Activated CD8-positive, alpha-beta T cell treated with anti-CD3 and anti-CD28 coated beads, Interleukin-2, amount 10 ng/mL, durations not matched to agents 7 days and 5 days (primary cell): ENCODE measurements around the gene ACP7. TPM values are rescaled to one million over a fixed set of nuclear protein-coding genes. Genes with fewer than 3 reads are reported as not detected.

Source experiments
- ATAC-seq: fragments of 150-1000 bp; cut with Tn5 transposase; one replicate; pipeline ENCODE4 v1.10.0; 2021; ENCODE audit warnings: moderate library complexity
- CTCF ChIA-PET: fragments of 350-600 bp; sonication (Branson Sonifier 250); formaldehyde crosslinking; loops from one replicate; lab custom pipeline; 2021; ENCODE audit warnings: antibody characterized with exemption; lab: Charles Lee
- POLR2A ChIA-PET: fragments of 350-600 bp; sonication (Branson Sonifier 250); formaldehyde crosslinking; loops from one replicate; lab custom pipeline; 2021; ENCODE audit warnings: antibody characterized with exemption; lab: Charles Lee
- DNase-seq: peaks from one replicate; pipeline ENCODE4 v3.0.0-alpha.2; 2020
- H3K27ac Mint-ChIP-seq: one replicate; pipeline ENCODE4 v1.8.0; 2021; ENCODE audit warnings: mild to moderate bottlenecking, mixed read lengths
- H3K27me3 Mint-ChIP-seq: one replicate; pipeline ENCODE4 v1.8.0; 2021; ENCODE audit warnings: low read depth, mixed read lengths
- H3K36me3 Mint-ChIP-seq: one replicate; pipeline ENCODE4 v1.8.0; 2021; ENCODE audit warnings: low read depth, mixed read lengths
- H3K4me1 Mint-ChIP-seq: one replicate; pipeline ENCODE4 v1.8.0; 2021; ENCODE audit warnings: low read depth, mixed read lengths
- H3K4me3 Mint-ChIP-seq: one replicate; pipeline ENCODE4 v1.8.0; 2021; ENCODE audit warnings: mild to moderate bottlenecking, mixed read lengths
- H3K9me3 Mint-ChIP-seq: one replicate; pipeline ENCODE4 v1.8.0; 2022; ENCODE audit warnings: mixed read lengths; ENCODE audit not compliant: insufficient read depth
- total RNA-seq, 2 experiments: library from RNA; stranded (reverse); gene quantifications; one replicate each; pipeline ENCODE4 v1.2.3, GENCODE V29; 2021

ACP7 gene
- total RNA-seq, 2 experiments from 2014 or later = not detected

DNA sequence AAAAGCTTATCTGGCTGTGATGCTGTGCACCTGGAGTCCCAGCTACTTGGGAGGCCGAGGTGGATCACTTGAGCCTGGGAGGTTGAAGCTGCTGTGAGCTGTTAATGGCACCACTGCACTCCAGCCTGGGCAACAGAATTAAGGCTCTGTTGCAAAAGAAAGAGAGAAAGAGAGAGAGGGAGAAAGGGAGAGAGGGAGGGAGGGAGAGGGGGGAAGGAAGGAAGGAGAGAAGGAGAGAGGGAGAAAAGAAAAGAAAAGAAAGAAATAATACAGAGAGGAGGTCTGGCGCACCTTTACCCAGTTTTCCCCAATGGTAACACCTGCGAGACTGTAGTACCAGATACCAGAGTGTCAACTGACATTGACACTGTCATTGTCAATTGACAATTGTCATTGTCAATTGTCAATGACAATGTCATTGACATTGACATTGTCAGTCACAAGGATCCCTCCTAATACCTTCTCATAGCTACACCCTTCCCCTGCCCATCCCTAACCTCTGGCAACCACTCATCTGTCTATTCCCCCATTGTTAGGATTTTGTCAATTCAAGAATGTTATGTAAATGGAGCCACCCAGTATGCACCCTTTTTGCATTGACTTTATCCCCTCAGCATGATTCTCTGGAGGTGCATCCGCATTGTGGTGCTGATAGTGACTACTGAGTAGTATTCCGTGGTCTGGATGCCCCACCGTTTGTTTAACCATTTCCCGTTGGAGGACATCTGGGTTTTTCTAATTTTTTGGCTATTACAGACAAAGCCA, 62.7 kb downstream of the ACP7 start:
- Mint-ChIP-seq H3K9me3 (no peaks in the 10 kb centered on the region), H3K36me3 (no peaks in the 10 kb centered on the region), H3K27ac (no peak overlapping the region), H3K27me3 (no peaks in the 10 kb centered on the region), H3K4me1 (peaks cover 13% of the 10 kb centered on the region), H3K4me3 (no peak overlapping the region)
- CTCF ChIA-PET = no interaction called here
- DNase-seq (no peak), ATAC-seq (no peak)
- POLR2A ChIA-PET = no interaction called here

DNA sequence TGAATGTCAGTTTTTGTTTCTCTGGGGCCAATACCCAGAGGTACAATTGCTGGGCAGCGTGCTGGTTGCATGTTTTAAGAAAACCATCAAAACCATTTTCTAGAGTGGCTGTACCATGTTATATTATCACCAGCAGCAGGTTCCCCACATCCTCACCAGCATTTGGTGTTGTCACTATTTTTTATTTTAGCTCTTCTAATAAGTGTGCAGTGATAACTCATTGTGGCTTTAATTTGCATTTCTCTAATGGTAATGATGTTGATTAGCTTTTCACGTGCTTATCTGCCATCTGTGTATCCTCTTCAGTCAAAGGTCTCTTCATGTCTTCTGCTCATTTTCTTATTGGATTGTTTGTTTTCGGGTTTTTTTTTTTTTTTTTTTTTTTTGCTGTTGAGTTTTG, 63.3 kb downstream of the ACP7 start:
- ATAC-seq (no peak), DNase-seq (no peak)
- H3K4me1 Mint-ChIP-seq = peaks cover 13% of the 10 kb centered on the region
- H3K36me3 Mint-ChIP-seq = no peaks in the 10 kb centered on the region
- no peaks in the 10 kb centered on the region for H3K27me3 Mint-ChIP-seq
- no peak overlapping the region for H3K27ac Mint-ChIP-seq
- ChIA-PET CTCF (no interaction called here), POLR2A (no interaction called here)
- no peaks in the 10 kb centered on the region for H3K9me3 Mint-ChIP-seq
- no peak overlapping the region for H3K4me3 Mint-ChIP-seq

DNA sequence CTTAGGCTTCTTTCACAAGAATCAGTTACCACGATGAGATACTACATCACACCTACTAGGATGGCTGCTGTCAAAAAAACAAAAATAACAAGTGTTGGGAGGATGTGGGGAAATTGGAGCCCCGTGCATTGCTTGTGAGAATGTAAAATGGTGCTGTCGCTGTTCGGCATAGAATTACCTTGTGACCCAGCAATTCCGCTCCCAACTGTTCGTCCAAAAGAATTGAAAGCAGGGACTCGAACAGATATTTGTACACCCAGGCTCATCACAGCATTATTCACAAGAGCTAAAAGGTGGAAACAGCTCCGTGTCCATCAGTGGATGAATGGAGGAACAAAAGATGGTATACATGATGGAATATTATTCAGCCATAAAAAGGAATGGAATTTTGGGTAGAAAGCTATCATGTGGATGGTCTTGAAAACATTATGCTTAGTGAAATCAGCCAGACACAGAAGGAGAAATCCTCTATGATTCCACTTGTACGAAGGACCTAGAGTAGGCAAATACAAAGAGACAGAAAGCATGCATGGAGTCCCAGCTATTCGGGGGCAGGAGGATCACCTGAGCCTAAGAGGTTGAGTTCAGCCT, 64.9 kb downstream of the ACP7 start:
- Mint-ChIP-seq H3K36me3 (no peaks in the 10 kb centered on the region), H3K4me1 (peaks cover 16% of the 10 kb centered on the region), H3K27me3 (no peaks in the 10 kb centered on the region), H3K9me3 (no peaks in the 10 kb centered on the region), H3K27ac (no peak overlapping the region), H3K4me3 (no peak overlapping the region)
- ATAC-seq = no peak
- no peak for DNase-seq
- POLR2A ChIA-PET = no interaction called here
- CTCF ChIA-PET = no interaction called here

DNA sequence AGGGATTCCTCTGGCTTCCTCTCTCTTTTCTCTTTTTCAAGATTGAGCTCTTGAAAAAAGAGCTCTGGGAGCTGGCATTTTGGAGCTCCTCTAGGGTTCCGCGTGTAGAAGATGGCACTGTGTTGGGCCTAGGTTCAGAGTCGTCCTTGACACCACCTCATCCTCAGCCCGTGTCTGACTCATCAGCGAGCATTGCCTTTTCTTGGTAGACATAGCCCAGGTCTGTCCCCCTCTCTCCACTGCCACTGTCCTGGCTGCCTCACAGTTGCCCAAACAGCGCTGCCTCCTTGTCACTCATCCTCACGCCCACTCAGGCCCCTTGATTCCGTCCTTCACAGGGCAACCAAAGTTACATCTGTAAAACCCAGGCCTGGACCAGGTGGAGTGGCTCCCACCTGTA, 66.1 kb downstream of the ACP7 start:
- Mint-ChIP-seq H3K27ac (no peak overlapping the region), H3K36me3 (no peaks in the 10 kb centered on the region), H3K4me1 (peaks cover 21% of the 10 kb centered on the region), H3K9me3 (no peaks in the 10 kb centered on the region), H3K27me3 (no peaks in the 10 kb centered on the region), H3K4me3 (no peak overlapping the region)
- POLR2A ChIA-PET = no interaction called here
- DNase-seq (no peak), ATAC-seq (no peak)
- CTCF ChIA-PET = no interaction called here

DNA sequence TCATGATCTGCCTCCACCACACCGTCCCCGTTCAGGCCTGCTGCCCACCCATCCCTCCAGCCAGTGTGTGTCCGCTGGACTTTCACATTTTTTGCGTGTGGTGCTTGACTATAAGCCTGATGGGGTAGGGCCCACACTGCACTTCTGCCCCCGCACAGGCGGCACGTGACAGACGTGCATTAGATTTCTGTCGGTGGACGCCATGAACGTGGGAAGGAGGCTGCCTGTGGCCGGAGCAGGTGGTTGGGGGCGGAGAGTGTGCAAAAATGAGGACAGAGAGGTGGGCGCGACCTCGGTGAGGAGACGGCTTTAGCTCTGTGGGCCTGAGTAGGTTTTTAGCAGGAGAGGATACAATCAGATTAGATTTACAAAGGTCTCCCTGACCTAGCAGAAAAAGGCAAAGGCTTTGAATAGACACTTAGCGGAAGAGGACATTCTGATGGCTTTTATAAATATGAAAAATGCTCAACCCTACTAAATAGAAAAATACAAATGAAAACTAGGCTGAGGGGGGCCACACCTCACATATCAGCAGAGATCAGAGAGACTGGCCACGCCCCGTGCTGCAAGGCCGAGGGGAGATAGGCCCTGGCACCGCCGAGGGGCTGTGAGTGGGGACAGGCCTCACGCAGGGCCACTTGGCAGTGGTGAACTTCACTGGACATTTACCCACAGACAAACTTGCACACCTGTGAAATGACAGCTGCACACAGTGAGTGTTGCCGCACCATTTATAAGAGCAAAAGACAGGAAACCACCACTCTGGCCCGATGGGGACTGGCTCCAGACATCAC, 66.8 kb downstream of the ACP7 start:
- Mint-ChIP-seq H3K4me1 (peaks cover 25% of the 10 kb centered on the region), H3K27me3 (no peaks in the 10 kb centered on the region), H3K4me3 (no peak overlapping the region), H3K36me3 (no peaks in the 10 kb centered on the region), H3K9me3 (no peaks in the 10 kb centered on the region), H3K27ac (no peak overlapping the region)
- no peak for ATAC-seq
- ChIA-PET CTCF (no interaction called here), POLR2A (no interaction called here)
- DNase-seq = no peak

DNA sequence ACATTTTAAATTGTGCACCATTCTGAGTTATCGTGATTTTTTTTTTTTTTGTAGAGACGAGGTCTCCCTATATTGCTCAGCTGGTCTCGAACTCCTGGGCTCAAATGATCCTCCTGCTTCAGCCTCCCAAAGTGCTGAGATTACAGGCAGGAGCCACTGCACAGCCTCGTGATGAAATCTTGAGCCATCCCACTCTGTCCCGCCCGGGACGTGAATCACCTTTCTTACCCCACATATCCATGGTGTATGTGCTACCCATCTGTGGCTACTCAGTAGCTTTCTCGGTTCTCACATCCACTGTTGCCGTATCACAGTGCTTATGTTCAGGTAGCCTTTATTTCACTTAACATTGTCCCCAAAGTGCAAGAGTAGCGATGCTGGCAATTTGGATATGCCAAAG, 67.9 kb downstream of the ACP7 start:
- no peak for ATAC-seq
- ChIA-PET POLR2A (no interaction called here), CTCF (no interaction called here)
- no peak for DNase-seq
- H3K27me3 Mint-ChIP-seq = no peaks in the 10 kb centered on the region
- H3K4me1 Mint-ChIP-seq = peaks cover 31% of the 10 kb centered on the region
- H3K36me3 Mint-ChIP-seq = no peaks in the 10 kb centered on the region
- no peak overlapping the region for H3K4me3 Mint-ChIP-seq
- H3K27ac Mint-ChIP-seq = no peak overlapping the region
- no peaks in the 10 kb centered on the region for H3K9me3 Mint-ChIP-seq

DNA sequence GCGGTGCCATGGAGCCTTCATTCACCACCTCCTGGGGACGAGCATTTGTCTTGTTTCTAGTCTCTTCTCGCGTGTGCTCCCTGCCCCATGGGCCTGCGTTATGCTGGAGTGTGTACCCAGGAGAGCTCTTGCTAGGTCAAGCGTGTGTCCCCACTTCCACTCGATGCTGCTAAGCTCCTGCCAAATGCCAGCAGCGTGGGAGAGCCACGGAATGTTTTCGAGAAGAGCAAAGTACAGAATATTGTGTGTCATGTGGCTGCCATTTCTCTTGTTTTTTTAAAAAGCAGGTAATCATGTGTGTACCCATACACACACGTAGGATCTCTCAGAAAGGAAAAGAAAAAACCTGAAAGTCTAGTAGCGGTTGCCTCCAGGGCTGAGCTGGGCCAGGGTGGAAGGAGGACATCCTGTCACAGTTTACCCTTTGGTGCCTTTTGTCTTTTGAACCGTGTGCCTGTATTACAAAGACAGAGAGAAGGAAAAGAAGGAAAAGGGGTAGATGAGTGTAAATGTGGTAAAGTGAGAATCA, 70.0 kb downstream of the ACP7 start:
- DNase-seq = no peak
- H3K27ac Mint-ChIP-seq = peak overlapping the region; percentile 13
- H3K27me3 Mint-ChIP-seq = no peaks in the 10 kb centered on the region
- no peak overlapping the region for H3K4me3 Mint-ChIP-seq
- peaks cover 28% of the 10 kb centered on the region for H3K4me1 Mint-ChIP-seq
- POLR2A ChIA-PET = no interaction called here
- ATAC-seq = no peak
- no peaks in the 10 kb centered on the region for H3K36me3 Mint-ChIP-seq
- CTCF ChIA-PET = no interaction called here
- H3K9me3 Mint-ChIP-seq = no peaks in the 10 kb centered on the region

DNA sequence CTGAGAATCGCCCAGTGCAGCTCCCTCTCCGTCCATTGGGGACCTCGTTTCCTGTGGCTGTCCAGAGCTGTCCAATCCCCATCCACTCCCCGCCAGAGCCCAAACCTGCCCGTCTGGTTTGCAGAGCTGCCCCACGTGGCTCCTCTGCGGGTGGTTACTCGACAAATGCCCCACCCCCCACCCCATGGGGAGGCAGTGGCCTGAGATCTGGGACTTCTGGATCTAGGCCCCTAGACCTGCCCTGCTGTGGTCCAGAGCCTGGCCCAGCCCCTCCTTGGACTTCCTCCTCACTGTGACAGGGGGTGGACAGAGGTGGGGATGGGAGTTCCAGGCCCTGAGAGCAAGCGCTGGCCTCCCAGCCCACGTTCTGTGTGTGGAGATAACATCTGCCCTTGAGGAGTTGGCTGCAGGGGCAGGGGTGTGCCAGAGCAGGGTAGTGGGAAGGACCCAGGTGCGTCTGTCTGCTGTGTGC, 70.5 kb downstream of the ACP7 start:
- DNase-seq (no peak), ATAC-seq (no peak)
- Mint-ChIP-seq H3K36me3 (no peaks in the 10 kb centered on the region), H3K4me3 (no peak overlapping the region), H3K27ac (no peak overlapping the region), H3K4me1 (peaks cover 28% of the 10 kb centered on the region), H3K27me3 (no peaks in the 10 kb centered on the region), H3K9me3 (no peaks in the 10 kb centered on the region)
- ChIA-PET POLR2A (no interaction called here), CTCF (no interaction called here)

DNA sequence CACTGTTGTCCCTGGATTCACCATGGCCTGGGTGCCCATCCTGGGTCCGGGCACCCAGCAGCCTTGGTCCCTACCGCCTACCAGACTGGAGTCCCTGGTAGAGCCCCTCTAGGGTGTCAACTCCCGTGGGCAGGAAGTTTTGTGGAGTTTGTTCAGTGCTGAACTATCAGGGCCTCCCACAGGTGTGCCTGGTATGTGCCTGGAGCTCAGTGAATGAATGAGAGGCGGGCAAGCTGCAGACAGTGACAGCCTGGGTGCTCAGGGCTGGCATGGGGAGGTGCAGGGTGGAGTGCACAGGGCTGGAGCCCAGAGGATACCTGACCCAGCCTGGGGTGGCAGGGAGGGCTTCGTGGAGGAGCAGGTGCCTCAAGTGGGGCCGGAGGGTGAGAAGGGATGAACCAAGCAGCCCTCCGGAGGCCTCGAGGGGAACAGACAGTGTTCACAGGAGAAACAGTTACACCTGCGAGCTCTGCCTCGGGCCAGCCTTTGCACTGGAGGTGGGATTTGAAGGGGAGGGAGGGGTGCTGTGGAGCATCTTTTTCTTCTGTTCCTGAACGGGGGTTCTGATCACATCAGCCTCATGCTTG, 71.0 kb downstream of the ACP7 start:
- CTCF ChIA-PET = no interaction called here

DNA sequence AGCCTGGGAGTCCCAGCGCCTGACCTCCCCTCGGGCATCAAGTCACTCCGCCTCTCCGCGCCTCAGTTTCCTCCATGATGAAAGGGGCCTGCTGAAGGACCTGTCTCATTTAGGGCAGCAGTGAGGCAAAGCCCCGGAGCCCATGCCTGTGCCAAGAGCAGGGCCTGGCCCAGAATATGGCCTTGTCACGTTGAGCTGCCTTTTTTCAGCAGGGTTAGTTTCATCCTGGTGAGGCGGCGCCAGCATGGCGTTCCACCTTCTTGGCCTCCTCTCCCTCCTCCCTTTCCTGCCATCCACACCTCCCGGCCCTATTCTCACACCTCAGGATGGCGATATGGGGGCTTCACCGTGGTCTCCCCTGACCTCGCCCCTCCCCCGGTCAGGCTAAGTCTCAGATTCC, 71.6 kb downstream of the ACP7 start:
- DNase-seq (no peak), ATAC-seq (no peak)
- Mint-ChIP-seq H3K27ac (no peak overlapping the region), H3K4me1 (peaks cover 34% of the 10 kb centered on the region), H3K36me3 (no peaks in the 10 kb centered on the region), H3K9me3 (no peaks in the 10 kb centered on the region), H3K27me3 (no peaks in the 10 kb centered on the region), H3K4me3 (no peak overlapping the region)
- CTCF ChIA-PET = no interaction called here
- POLR2A ChIA-PET = interaction anchor here (0.6 kb wide), 1 partner anchor 30 kb away, joined by 3 read pairs; the partner anchor contains the start of gene PAK4

More for the DNA sequence above, 71.0 kb downstream of the ACP7 start:
- no peak overlapping the region for H3K4me3 Mint-ChIP-seq
- H3K4me1 Mint-ChIP-seq = peaks cover 29% of the 10 kb centered on the region
- H3K27me3 Mint-ChIP-seq = no peaks in the 10 kb centered on the region
- H3K36me3 Mint-ChIP-seq = no peaks in the 10 kb centered on the region
- no peaks in the 10 kb centered on the region for H3K9me3 Mint-ChIP-seq
- DNase-seq (no peak), ATAC-seq (no peak)
- POLR2A ChIA-PET = interaction anchor here (0.6 kb wide), 1 partner anchor 29 kb away, joined by 3 read pairs; the partner anchor contains the start of gene PAK4
- no peak overlapping the region for H3K27ac Mint-ChIP-seq

DNA sequence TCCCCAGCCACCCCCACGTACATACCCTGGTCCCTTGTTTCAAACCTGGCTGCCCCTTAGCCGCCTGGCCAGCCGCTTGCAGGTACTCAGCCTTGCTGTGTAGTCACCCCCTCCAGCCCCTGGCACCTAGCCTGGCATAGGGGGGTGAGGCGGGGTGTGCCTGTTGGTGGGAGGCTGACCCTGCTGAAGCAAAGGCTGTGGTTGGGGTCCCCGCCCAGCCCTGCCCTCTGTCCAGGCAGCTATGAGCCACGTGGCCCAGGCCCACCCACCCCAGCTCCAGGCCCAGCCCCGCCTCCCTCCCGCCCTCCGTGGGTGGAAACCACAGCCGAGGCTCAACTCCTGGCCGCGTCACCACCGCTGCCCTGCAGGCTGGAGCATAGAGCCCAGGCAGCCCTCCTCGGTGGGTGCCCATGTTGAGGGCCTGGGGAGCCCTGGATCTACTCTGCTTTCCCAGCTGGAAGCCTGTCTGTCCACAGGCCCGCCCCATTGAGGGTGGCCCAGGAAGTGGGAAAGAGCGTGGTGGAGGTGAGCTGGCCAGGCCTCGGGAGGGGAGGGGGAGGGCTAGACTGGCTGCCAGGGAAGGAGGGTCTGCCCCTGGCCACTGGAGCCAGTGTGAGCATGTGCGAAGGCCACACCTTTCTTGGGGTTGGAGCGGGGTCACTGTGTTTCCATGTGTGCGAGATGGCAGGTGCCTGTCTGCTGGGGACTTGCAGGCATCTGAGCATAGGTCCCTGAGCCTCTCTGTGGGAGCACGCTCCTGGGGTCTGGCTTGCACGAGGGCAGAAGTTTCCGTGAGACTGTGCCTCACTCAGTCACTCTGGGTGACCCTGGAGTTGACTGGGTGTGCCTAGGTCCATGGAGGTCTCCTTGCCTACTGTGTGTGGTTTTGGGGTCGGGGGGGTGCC, 72.4 kb downstream of the ACP7 start:
- ATAC-seq = no peak

More for the DNA sequence above, 72.4 kb downstream of the ACP7 start:
- H3K4me3 Mint-ChIP-seq = no peak overlapping the region
- peaks cover 34% of the 10 kb centered on the region for H3K4me1 Mint-ChIP-seq
- no peak for DNase-seq
- H3K36me3 Mint-ChIP-seq = no peaks in the 10 kb centered on the region
- no peaks in the 10 kb centered on the region for H3K9me3 Mint-ChIP-seq
- ChIA-PET CTCF (no interaction called here), POLR2A (no interaction called here)
- no peaks in the 10 kb centered on the region for H3K27me3 Mint-ChIP-seq
- no peak overlapping the region for H3K27ac Mint-ChIP-seq
